Spleen (tissue), 3 donors: Measurements from ENCODE around the gene PPP2R5E.

ENCODE experiments used
- POLR2A ChIP-seq, 3 donors: fragments of 450-650 bp; IDR thresholded peaks; one replicate each; pipeline ENCODE4 v1.5.1; 2017; ENCODE audit warnings: antibody characterized with exemption in 3 of 3, mild to moderate bottlenecking in 1 of 3
- POLR2AphosphoS5 ChIP-seq, 3 donors: sonication (generic); formaldehyde crosslinking; IDR thresholded peaks; one replicate each; pipeline ENCODE4 v1.5.1; 2017; ENCODE audit warnings: antibody characterized with exemption in 3 of 3

- no peak for TF ChIP-seq POLR2AphosphoS5 (IDR thresholded peaks at IDR 0.05)
- TF ChIP-seq POLR2A (IDR thresholded peaks at IDR 0.05) = no peak
Observed at GRCh38 chr14:63453443-63453936, 89.7 kb downstream of the PPP2R5E start.
